Stimulated activated CD4-positive, alpha-beta T cell treated with anti-CD3 and anti-CD28 coated beads, TNF-alpha, amount 100 ng/mL, for 48 hours (primary cell): Measurements from ENCODE around the gene AKT3.
"Not testable (repeated sequence)": the region's sequence is repeated elsewhere in the genome, so short reads cannot be mapped to it uniquely, and the experiment has no call there.

ENCODE experiments used
- DNase-seq, 3 donors: peaks; one replicate each; pipeline ENCODE4 v3.0.0-alpha.2; 2020; ENCODE audit warnings: low read depth in 3 of 3

AKT3 gene

DNA sequence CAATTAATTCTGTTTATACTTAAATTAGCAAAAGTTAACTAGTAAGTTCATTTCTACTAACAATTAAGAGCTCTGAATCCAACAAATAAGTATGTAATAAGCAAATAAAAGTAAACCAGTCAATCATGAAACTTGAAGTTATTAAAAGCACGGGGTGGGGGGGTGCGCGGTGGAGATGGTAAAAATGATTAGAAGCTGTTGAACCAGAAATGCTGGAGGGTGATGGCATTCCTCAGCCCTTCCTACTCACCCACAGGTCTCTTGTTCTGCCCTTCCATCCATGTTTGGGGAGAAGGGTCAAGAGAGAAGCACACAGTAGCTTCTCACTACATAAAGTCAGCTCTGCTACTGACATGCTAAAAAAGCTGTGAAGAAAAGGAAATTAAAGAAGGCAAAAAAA, 63.5 kb downstream of the AKT3 start:
- no peak for DNase-seq

DNA sequence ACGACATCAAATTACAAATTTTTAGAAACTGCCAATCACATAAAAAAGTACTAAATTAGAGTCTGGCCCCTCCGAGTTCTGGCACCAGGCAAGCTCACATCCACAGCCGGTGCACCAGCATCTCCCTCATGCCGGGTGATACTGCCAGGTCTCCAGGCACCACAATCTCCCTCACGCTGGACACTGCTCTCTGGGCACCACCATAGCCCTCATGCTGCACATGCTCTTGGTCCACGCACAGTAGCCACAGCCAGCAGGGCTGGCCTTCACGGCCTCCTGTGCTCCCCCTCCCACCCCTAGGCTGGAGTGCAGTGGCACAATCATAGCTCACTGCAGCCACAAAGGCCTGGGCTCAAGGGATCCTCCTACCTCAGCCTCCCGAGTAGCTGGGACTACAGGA, 65.5 kb downstream of the AKT3 start:
- no peak for DNase-seq

DNA sequence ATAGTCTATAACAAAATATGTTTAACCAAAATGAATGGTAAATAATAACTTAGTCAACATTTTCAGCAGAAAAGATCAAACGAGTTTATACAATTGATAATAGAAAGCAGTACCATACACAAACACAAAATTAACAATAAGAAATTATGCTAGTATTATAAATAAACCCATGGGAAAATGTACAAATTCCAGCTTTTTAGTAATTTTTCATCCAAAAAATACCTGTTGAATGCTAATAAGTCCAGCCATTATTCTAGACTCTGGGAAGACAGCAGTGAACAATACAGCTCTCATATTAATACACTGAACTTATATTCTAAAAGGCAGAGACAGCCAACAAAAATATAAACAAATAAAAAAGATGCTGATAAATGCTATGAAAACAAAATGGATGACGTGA, 66.3 kb downstream of the AKT3 start:
- no peak for DNase-seq

DNA sequence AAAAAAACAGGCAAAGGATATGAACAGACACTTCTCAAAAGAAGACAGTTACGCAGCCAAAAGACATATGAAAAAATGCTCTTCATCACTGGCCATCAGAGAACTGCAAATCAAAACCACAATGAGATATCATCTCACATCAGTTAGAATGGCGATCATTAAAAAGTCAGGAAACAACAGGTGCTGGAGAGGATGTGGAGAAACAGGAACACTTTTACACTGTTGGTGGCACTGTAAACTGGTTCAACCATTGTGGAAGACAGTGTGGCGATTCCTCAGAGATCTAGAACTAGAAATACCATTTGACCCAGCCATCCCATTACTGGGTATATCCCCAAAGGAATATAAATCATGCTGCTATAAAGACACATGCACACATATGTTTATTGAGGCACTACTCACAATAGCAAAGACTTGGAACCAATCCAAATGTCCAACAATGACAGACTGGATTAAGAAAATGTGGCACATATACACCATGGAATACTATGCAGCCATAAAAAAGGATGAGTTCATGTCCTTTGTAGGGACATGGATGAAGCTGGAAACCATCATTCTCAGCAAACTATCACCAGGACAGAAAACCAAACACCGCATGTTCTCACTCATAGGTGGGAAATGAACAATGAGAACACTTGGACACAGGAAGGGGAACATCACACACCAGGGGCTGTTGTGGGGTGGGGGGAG, 77.5 kb downstream of the AKT3 start:
- not testable (repeated sequence) for DNase-seq

DNA sequence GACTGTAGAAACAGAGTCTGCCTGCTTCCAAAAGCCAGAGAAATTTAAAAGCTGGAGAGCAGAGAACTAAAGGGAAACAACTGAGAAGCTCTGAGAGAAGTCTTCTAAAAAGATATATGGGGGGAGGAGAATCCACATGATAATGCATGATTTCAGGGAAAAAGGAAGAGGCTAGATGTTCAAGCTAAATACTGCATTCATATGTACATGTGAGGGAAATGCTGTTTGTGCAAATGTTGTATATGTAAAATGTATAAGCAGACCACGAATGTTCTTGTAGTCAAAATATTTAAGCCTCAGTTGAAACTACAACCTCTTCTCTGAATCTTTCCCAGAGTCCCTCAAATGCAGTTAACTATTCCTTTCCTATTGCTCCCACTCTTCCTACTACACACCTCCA, 79.2 kb downstream of the AKT3 start:
- no peak for DNase-seq

DNA sequence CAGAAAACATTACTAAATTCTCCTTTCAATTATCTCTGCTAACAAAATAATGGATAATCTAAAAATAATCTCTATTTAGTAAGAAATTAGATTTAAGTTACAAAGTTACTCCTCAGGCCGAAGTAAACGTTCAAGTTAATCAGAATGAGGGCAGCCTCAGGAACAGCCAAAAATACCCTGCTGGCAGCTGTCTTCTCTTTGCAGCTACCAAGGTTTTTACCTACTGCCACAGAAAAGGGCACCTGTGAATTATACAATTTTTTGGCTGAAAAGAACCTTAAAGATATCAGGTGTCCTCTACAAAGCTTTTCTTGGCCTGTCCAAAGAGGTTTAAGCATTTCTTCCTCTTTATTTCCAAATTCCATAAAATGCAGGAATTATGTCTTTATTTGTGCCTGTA, 84.4 kb downstream of the AKT3 start:
- DNase-seq: no peak

DNA sequence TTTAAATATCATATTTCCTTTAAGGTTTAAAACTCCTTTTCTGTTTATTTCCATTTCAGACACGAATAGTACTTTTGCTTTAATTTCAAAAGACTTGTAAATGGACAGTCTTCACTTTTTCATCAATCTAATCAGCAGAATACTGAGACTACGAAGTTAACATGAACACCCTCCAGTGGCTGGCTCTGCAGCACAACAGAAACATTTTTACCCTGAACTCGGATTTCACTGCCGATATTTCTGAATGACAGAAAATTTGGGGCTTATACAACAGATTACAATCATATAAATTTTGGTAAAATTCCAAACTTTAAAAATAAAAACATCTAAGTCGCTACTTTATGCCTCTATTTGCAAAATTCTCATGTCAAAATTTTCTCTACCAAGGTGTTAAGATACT, 86.2 kb downstream of the AKT3 start:
- DNase-seq: no peak

DNA sequence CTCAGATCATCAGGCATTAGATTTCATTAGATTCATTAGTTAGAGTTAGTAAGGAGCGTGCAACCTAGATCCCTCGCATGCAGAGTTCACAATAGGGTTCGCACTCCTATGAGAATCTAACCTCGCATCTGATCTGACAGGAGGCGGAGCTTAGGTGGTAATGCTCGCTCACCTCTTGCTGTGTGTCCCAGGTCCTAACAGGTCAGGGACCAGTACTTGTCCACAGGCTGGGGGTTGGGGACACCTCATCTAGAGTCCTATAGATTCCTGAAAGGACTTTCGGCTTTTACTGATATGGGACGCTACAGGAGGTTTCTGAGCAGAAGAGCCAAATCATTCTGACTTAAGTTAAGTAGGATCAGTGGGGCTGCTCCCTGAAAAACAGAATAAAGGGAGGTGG, 91.4 kb downstream of the AKT3 start:
- DNase-seq: no peak

DNA sequence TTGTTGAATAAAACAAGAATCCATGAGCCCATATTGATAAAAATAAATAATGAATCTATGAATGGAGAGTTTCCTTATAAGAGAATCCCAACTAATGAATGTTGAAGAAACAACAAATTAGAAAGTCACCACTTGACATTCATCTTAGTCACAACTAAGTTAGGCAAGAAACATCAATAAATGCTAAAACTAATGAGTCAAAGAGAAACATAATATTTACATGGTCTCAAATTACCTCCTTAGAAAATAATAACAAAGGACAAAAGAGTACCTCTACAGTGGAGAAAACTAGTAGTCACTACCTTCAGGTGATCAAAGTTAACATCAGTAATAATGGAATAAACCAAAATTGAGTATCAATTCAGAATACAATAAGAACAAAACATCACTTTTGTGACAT, 93.5 kb downstream of the AKT3 start:
- DNase-seq: no peak

DNA sequence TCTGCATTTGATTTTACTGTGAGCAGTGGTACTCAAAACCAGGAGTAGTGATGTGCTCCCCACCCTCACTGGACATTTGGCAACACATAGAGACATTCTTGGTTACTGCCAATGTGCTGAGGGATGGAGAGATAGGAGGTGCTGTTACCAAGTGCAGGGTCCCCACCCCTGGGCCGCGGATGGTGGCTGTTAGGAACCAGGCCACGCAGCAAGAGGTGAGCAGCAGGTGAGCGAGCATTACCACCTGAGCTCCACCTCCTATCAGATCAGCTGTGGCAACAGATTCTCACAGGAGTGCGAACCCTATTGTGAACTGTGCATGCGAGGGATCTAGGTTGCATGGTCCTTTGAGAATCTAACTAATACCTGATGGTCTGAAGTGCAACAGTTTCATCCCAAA, 95.7 kb downstream of the AKT3 start:
- DNase-seq: no peak

DNA sequence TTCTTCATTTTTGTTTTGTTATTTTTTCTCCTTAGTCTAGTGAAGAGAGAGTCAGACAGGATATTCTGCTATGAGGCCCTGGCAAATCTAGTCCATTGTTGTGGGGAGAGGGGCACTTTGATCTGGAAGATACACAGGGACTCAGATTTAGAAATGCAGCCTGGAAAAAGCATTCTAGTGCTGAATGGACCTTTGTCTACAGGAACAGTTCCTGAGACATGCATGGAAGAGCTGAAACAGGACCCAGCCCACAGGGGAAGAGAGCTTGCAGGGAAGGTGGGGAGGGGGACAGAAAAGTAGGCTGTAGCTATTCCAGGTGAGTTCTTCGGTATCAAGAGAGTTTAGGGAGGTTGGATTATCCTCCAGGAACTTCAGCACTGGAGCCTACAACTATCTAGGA, 98.5 kb downstream of the AKT3 start:
- DNase-seq: no peak

DNA sequence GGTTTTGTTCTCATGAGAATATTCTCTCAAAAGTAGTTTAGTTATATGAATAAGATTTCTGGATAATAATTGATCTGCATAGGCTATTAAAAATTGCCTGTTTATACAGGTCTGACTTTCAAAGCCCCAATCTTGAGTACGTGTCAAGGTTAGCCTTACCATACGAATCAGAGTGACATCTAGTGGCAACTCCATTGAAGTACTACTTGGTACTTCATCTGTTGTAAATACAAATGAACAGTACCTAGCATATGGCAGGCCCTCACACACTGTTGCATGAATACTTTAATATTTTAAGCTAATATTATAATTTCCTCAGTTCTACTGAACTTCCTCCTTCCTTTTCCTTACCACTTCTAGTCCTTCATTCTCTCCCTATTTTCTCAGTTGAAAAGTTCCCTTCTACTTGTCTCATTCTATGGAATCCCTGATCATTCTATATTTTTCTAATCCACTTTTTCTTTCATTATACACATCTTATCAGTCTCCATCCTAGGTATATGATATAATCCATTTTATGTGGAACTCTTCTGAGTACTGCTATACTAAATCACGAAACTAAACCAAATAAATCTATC, 101.2 kb downstream of the AKT3 start:
- DNase-seq: peak in 1 of 3 donors; percentile 4

DNA sequence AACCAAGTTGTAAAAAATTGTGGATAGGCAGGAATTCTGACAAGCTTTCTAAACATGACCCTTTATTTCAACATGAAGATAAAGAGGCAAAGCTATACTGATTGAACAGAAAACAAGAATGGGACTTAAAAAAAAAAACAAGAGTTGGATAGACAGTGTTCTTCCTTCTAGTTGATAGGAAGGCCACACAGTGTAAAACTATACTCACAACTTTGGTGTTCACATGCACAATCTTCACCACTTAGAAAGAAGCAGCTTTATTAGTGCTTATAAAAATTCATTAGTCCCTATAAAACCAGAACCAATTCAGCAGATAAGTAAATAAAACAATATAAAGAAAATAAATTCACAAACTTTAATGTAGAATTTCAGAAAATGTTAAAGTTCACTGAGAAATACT, 101.8 kb downstream of the AKT3 start:
- no peak for DNase-seq

DNA sequence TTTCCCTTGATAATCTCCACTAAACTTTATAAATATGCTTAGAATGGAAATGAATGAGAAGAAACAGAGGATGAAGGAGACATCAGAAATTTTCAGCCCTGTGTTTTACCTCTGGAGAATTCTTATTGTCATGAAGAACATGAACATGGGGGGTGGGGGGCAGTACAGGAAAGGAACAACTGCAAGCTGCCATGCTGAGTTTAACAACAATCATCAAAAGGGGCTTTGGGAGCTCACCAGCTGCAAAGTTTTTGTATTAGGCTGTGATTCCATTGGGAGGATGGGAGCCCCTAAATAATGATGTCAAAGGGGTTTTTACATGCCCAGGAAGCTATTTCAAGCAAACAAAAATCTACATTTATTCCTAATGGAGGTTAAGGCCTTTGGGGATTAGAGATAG, 103.3 kb downstream of the AKT3 start:
- DNase-seq: no peak

DNA sequence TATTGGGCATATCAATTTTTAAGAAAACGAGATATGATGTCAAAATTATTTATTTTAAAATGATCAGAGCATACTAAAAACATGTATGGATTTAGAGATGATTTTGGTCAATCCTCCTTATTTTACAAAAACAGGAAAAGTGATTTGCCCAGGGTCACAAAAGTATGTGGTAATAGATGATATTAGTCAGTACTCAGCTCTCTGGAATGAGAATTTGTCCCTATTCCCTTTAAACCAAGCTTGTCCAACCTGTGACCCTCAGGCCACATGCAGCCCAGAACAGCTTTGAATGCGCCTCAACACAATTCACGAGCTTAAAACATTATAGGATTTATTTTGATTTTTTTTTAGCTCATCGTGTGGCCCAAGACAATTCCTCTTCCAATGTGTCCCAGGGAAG, 104.7 kb downstream of the AKT3 start:
- DNase-seq: no peak

DNA sequence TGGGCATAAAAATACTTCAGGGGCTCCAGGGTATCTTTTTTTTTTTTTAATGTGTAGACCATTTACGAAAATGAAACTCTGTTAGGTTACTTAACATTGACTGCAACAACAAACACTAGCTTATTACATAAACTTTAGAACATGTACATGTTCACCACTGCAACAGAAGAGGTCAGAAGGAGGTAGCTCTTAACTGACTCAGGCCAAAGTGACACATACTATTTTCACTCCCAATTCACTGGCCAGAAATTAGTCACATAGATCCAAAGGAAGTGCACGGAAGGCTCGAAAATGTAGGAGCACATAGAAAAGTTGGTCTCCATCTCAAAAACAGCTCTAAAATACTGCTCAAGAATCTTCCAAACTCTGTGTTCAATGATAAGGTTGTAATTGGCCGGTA, 107.2 kb downstream of the AKT3 start:
- DNase-seq: no peak

DNA sequence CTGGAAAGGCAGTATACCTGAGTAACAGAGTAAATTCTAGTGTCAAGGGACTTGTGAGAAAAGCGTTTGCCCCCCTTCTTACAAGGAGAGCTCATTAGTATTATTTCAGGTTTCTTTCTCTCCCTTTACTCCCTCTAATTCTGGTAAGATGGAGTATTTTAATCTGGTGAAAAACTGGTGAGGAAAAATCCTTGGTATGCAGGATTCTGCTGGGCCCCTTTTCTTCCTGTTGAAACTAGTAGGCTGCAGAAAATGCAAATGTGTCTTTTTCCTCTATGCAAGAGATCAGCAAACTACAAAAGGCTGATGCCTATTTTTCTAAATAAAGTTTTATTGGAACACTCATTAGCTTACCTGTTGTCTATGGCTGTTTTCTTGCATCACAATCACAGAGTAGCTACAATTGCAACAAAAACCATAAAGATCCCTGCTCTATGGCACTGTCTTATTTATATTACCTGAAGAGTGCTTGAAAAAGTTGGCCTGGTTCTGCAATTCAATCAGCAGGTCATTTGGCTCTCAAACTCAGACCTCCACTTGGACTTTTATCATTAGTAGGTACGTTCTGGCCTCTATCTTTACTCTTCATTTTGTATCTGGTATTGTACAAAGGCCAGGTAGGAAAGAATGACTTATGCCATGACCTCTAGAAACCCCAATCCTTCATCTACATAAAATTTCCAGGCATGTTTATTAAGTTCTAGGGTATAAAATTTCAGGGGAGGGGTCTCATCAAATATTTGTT, 109.6 kb downstream of the AKT3 start:
- no peak for DNase-seq

DNA sequence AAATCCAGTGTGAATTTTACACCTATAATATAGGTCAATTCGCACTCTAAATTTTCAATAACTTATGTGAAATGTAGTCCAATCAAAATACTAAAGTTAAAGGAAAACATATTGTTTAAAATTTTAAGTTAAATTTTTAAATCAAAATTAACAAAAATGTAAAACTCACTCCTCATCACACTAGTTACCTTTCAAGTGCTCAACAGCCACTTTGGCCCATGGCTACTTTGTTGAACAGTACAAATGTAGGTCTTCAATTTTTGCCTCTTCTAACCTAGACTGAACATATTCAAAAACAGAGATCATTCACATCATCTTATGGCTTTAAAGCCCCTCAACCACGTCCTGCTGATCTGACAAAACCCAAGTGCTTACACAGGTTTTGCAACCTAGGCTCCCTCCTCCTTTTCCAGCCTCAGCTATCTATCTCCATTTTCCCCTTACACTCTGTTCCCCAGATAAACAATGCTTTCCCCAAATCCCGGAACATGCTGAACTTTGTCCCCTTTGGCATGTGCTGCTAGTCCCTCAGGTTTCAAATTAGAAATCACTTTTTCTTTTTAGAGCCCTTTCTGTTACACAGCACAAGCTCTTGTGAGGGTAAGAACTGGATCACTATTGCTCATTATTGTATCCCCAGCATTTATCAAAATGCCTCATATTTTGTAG, 110.6 kb downstream of the AKT3 start:
- DNase-seq: no peak

DNA sequence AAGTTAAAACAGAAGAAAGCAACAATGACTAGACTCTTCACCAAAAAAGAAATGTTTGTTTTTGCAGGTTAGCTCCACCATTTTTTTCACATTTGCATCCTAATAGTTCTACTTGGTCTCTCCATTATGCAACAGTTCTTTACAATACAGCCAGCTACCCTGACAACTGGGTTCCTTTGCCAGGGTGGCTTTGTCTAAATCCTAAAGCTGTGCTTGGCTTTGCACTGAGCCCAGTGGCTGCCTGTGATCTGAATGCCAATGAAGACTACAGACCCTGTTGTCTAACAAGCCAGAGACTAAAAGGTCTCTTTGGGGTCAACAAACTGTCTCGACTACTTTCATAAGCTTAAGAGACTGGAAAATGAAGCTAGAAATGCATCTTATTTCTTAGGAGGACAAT, 112.0 kb downstream of the AKT3 start:
- DNase-seq: no peak

DNA sequence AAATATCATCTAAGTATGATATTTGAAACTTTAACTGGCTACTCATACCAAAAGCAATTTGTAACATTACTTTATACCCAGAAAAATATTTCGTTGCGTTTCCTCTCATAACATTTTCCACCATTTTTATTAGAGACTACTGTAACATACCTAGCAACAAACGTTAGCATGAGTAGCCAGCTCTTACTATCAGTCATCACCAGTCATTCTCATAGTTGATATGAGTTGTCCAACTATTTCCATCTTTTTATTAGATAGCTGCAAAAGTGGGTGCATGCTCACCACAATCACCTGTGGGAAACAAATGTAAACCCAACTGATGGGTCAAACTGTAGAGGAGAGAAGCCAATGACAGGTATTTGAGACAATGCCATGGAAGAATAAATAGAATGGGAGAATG, 114.6 kb downstream of the AKT3 start:
- DNase-seq: no peak

DNA sequence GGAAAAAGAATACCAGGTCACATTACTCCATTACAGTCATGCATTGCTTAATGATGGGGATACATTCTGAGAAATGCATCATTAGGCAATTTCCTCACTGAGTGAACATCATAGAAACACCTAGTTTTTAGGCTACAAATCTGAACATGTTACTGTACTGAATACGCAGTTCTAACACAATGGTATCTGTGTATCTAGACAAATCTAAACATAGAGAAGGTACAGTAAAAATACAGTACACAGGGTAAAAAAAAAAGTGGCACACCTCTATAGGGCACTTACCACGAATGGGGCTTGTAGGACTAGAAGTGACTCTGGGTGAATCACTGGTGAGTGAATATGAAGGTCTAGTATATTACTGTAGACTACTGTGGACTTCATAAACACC, 115.7 kb downstream of the AKT3 start:
- DNase-seq: no peak

DNA sequence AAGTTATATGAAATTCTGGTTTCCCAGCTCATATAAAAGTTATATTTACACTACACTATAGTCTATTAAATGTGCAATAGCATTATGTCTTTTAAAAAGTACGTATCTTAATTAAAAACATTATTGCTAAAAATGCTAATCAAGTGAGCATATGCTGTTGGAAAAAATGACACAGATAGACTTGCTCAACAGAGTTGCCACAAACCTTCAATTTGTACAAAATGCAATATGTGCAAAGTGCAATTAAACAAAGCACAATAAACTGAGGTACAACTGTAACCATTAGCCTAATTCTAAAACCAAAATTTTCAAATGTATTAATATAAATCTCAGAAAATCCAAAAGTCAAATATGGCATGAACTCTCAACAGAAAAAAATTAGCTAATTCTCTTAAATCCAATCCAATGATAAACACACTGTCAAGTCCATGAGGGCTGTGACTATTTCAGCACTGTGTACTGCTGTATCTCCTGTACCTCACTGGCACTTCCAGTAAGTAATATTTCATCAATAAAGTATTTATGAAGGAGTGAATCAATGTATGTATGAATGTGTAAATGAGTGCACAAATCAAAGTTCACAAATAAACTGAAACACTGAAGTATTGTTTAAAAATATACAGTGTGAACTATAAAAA, 116.3 kb downstream of the AKT3 start:
- DNase-seq: no peak
